NCI-H82 treated with DMSO at 0.1 percent for 48 hours (cell line): ENCODE results near the gene CXADR.
"Not testable (repeated sequence)": the region's sequence is repeated elsewhere in the genome, so short reads cannot be mapped to it uniquely, and the experiment has no call there.

ENCODE experiments used
- DNase-seq: peaks from one replicate; lab custom pipeline; 2025; ENCODE audit not compliant: unreplicated experiment; lab: John Stamatoyannopoulos, UW

Gene CXADR

DNA sequence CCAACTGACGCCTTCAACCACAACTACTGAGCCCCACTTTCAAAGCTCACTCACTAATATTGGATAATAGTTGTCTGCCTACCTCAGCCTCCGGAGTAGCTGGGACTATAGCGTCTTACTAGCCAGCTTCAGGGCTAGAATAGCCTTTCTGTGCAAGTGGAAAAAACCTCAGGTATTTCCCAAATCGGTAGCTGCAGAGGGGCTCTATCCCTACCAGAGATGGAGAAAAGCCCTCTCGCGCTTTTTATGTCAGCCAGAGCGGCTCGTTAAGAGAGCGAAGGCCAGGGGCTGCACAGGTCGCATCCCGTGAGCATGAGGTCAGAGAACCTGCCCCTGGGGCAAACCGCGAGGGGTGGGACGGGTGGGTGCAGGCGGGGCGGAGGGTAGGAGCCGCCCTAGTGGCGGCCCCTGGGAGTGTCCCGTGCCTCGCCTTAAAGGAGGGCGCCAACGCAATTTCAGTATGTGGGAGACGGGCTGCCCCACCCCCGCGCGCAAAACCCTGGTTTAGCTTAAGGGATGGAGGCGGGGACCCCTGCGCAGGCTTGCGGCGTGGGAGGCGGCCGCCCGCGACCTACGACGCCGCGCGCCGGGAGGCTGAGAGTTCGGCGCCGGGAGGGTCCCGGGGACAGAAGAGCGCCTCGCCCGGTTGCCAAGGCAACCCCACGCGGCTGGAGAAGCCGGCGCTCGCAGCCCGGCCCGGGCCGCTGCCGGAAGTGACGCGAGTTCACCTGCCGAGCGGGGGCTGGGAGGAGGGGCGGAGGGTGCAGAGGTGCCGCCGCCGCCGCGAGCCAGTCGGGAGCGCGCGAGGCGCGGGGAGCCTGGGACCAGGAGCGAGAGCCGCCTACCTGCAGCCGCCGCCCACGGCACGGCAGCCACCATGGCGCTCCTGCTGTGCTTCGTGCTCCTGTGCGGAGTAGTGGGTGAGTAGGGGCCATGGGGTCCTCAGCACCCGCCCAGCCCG is at the start of gene CXADR:
CXADR (plus strand) TSS at position 791 of the 961 bp plus-strand sequence; CDS start at position 878, 87 bp downstream.
- DNase-seq: peak; percentile 56

DNA sequence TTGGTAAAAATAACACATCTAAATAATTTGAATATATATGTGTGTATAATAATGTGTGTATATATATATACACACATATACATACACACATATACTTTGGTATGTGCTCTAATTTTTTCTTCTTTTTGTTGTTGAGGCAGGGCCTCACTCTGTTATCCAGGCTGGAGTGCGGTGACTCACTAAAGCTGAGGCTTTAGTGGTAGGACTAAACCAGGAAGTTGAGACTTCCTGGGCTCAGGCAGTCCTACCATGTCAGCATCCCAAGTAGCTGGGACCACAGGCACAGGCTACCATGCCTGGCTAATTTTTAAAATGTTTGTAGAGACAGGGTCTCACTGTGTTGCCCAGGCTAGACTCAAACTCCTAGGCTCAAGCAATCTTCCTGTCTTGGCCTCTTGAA is 46.7 kb upstream of the CXADR start:
- no peak for DNase-seq

DNA sequence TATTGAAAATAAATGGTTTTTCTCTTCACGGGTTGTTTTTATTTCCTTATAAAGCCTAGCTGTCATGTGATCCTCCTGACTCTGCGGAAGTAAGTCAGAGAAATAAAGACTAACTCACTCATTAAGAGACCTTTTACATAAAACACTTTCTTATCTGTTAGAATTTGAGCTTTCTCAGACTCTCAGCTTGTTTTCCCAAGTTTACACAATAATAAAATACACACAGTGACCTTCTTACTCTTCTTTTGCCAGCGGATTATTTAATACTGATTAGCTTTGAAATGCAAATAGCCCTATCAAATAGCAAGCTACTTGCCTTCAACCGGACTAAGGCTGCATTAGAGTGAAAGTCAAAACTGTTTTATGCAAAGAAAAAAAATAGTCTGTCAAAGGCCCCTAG is 45.5 kb upstream of the CXADR start:
- no peak for DNase-seq

DNA sequence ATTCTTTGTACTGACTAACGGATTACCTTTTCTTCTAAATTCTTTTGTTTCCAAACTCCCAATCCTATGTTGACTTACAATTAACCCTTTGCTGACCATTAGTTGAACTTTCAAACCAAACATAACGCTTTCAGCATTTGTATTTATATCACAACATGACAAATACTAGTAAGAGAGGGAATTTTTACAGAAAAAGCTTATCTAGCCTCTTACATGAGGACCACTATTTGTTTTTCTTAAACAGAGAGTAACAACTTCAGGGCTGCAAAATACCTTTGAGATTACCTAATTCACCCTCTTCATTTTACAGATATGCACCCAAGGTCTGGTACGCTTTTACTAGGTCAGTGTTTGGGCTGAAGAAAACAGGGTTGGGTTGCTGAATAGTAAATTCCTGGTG is 45.0 kb upstream of the CXADR start:
- no peak for DNase-seq

DNA sequence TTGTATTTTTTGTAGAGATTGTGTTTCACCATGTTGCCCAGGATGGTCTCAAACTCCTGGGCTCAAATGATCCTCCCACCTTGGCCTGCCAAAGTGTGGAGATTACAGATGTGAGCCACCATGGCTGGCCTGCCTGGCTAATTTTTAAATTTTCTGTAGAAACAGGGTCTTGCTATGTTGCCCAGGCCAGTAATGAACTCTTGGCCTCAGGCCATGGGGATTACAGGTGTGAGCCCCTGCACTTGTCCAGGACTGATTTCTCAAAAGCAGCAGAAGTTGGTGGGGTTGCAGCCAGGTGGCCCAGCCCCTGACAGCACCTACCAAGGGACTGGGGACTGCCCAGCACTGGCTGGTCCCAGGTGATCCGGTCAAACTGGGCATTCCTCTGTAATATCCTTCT is 44.1 kb upstream of the CXADR start:
- DNase-seq: no peak

DNA sequence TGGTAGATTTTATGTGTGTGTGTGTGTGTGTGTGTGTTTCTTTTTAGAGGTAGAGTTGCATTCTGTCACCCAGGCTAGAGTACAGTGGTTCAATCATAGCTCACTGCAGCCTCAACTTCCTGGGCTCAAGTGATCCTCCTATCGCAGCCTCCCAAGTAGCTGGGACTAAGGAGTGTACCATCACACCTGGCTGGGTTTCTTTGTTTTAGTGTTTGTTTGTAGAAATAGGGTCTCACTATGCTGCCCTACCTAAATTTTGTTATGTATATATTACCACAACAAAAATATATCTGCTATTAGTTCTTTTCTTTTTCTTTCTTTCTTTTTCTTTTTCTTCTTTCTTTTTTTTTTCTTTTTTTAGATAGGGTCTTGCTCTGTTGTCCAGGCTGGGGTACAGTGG is 43.1 kb upstream of the CXADR start:
- no peak for DNase-seq

DNA sequence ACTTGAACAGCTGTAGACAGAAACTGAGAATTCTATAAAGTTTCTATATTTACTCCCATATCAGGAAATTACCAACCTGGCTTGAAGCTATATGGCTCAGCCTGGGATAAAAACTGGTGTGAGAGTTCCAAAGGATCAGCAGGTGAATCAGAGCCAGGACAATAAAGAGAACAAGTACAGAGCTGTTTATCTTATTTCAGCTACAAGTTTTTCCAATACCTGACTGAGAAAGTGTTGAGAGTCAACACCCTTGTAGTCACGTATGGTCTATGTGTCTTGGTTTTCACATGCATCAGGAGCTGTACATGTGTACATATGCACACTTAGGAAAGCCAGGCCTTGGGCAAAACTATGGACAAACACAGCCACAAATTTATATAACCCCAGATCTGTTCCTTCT is 40.7 kb upstream of the CXADR start:
- no peak for DNase-seq

DNA sequence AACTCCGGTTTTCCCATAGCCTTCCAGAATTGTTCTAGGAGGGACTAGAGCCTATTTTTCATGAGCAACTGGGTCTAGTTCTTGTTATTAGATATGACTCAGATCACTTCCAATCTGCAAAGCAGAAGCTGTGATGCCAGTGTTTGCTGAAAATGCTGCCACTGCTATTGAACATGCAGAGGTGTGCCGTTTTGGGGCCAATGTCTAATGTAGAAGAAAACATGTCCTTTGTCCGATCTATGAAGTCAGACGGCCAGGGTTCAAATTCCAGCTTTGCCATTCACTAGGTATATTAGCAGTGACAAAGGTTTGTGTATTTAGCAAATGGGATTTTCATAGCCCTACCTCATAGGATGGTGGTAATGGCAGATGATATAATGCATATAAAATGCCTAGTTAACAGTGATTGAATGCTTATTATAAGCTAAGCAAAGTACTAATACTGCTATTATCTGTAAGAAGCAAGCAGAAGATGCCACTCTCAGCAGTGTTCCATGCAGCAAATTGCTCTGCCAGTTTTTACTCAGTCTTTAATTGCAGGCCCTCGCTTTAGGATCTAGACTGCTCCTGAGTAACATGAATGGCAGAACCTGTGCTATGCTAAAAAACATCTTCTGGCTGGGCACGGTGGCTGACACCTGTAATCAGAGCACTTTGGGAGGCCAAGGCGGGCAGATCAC is 40.1 kb upstream of the CXADR start:
- DNase-seq: no peak

DNA sequence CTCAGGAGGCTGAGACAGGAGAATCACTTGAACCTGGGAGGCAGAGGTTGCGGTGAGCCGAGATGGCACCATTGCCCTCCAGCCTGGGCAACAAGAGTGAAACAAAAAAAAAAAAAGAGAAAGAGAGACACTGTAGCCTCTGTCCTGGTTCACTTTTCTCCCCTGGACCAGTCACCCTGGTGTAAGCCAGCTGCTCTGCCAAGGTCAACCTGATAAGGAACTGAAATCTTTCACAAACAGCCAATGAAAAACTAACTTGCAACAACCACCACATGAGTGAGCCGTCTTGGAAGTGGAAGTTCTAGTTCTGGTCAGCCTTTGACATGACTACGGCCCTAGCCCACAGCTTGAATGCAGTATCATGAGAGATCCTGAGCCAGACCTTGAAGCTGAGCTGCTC is 36.8 kb upstream of the CXADR start:
- no peak for DNase-seq

DNA sequence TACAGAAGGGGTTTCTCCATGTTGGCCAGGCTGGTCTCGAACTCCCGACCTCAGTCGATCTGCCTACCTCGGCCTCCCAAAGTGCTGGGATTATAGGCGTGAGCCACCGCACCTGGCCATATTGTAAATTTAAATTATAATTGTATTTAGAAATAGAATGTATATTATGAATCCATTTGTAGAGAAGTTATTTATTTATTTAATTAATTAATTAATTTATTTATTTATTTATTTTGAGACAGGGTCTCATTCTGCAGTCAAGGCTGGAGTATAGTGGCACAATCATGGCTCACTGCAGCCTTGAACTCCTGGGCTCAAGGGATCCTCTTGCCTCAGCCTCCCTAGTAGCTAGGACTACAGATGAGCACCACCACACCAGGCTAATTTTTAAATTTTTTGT is 34.7 kb upstream of the CXADR start:
- not testable (repeated sequence) for DNase-seq

DNA sequence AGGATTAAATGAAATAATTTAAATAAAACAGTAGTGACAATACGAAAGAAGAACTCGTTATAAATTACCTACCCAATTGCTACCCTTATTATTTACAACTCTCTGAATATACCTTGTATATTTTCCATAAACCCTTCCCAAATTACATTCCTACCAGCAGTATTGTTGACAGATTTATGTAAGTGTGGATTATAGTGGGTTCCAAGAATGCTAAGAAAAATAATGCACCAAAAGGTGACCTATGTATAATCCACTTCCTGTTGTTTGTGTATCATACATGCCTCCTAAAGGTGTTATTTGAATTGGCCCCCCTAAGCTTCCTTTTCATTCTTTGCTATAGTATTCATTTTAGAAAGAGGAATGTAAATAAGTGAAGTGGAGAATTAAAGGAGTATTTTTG is 33.2 kb upstream of the CXADR start:
- no peak for DNase-seq

DNA sequence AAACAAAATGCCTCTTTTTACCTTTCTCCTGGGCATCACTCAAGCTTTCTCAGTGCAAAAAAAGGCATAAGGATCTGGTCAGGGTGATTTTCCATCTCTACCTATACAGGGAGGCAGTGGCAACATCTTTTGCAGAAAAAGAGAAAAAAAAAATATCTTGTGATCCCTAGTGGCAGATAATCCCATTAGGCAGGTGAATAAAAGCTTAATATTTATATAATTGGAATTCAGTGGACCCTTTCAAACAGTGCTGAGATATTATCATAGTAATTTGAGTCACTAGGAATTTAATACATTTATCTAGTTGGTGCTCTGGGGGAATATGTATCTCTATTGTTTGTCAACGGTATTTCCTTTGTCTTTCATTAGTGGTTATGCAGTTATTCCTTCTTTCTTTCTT is 29.9 kb upstream of the CXADR start:
- DNase-seq: no peak

DNA sequence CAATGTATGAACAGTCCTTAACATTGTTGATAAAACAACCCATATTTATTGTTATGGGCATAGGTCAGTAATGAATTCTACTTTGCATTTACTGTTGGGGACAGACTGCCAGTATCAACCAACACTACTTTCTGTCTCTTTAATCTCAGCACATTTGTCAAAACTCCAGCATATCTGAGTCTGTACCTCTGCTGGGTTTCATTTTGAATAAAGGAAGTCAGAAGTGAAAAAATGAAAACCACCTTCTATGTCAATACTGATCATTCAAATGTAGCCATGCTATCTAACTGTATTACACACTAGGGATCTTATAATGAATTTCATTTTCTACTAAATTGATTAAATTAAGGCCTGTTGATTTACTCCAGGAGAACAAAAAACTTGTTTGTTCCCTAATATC is 24.2 kb upstream of the CXADR start:
- no peak for DNase-seq

DNA sequence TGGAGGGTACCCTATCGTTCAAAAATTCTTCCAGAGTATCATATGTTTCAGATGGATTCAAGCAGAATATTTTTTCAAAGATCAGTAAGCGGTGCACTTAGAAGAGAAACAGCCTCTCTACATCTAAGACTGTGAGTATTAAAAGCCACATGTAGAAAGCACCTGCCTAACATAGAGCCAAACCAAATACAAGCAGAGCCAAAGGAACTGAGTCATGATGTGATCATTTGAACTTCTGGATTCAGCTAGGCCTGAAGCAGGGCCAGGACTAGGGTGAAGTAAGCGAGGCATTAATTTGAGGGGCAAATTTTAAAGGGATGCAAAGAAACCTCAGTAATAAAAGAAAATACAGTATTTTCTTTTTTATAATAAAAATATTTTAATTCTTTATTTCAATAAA is 23.3 kb upstream of the CXADR start:
- not testable (repeated sequence) for DNase-seq

DNA sequence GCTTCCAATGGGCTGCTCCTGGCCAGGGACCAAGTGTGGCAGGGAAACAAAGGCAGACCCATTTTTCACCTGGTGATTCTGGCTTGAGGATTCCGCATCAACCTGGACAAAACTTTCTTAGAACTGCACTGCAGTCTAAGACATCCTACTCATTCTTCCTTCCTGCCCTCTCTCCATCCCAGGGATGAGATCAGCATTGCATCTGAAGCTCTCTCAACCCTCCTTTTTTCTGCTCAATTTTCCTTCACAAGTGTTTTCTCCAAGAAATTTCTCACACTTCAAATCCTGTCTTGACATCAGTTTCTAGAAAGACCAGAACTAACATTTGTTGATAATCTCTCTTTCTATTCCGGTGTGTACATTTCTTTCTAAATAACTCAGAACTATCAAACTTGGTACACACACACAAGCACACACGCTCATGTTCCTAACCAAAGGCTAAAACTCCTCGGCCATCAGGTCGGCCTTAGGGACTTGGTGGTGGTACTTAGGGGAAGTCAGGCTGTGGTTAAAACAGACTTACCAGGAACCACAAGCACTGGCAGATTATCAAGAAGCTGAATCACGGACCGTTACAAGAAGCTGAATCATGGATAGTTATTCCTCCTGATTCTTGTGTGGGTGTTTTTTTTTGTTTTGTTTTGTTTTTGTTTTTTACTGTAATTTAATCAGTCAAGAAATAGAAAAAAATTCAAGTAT is 21.0 kb upstream of the CXADR start:
- no peak for DNase-seq

DNA sequence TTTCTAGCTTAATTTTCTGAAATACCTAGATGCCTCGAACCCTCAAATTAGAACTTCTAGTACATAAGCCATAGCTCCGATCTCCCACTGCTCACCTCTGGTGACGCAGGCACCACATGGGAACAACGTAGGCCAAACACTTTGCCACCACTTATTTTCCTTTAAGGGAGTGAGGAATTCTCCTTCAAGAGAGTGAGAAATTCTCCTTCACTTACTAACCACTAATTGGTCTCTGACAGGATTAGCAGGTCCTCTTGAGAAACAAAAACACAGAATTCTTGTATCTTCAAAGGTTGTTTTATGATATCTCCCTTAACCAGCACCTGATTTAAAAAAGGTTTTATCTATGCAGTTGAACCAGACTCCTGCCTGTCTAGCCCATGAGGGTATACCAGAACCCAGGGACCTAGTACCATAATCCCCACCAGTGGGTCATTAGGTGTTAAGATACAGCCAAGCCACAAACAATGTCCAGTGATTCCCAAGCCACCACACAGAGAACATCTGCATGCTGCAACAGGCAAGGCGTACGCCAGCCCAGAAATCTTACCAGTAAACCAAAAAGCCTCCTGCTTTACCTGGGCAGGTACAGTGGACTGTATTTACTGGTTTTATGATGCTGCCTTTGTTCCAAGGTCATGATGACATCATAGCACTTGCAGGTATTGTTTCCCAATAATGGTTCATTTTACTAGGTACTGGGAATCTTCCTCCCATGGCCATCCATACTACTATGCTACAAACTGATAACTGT is 20.3 kb upstream of the CXADR start:
- no peak for DNase-seq

DNA sequence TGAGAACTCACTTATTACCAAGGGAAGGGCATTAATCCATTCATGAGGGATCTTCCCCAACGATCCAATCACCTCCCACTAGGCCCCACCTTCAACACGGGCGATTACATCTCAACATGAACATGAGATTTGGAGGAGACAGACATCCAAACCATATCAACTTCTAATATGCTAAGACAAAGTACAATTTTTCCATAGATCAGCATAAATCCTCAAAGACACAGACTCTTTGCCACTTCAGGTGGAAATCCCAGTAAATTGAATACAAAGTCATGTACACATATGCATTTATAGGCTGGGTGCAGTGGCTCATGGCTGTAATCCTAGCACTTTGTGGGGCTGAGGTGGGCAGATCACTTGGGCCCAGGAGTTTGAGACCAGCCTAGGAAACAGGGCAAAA is 18.8 kb upstream of the CXADR start:
- DNase-seq: no peak

DNA sequence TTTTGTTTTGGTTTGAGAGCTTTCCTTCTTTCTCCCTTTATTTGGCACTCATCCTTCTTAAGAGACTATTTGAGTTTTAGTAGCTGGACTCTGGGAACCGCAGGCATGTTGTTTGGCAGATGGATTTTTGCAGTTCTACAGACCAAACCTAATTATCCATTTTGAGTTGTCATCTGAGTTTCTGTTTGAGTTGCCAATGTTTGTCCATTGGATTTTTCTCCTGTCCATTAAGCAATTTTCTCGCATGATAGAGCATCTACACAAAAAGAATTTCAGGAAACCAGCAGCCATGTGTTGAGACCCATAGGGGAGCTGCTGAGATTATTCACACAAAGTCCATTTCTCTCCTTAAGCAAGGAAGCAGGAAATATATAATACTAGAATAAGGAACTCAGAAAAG is 17.2 kb upstream of the CXADR start:
- DNase-seq: no peak

DNA sequence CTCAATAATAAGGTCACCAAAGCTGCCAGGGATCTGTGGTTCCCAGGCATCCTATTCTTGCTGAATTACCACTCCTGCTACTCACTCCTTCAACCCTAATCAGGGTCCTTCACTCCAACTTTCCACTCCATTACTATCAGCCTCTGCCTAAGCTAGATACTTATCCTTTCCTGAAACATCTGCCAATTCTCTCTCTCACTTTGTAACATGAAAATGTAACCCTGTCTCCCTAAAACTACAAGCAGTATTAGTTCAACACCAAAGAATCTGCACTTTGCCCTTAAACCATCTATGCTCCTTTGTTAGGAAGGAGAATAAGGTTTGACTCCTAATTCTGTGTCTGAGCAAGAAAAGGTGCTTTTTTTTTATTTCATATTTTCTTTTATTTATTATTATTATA is 15.5 kb upstream of the CXADR start:
- DNase-seq: no peak

DNA sequence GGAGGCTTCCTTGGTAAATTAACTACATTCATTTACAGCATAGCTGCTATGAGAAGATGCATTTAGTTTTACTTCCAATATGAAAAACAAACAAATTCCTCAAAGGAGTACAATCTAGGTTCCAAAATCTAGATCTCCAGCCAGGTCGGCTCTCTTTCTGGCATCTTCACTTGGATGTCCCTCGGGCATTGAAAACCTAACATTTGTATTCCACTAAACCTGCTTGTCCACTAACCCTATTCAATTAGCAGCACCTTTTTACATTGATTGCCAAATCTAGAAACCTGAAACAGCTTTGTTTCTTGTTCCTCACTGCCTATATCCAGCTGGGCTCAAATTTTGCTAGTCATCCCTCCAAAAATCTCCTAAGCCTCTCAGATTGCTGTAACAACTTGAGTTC is 14.3 kb upstream of the CXADR start:
- DNase-seq: no peak
